Measurements from ENCODE around the gene SATB2.

SATB2 gene

DNA sequence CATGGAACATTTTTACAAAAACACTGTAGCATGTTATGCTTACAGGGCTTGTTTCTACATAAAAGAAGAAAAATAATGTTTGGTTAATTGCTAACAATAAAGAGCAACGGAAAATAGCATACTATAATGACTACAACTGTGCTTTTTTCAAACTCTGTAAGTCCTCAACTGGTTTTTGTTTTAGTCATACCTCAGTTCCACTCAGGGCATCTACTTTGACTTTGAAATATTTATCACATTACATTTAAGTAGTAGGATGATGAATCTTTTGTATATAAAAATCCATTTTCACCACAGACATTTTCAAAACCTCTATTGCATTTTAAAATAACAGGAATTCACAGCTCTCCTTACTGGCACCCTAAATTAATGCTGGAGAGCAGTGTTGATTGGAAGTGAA is 8.3 kb downstream of the SATB2 start:
- no peak for DNase-seq

GRCh38 chr2:199446996-199447576 is 10.7 kb downstream of the SATB2 start:
- no peak for DNase-seq

- no peak for DNase-seq
Measured at GRCh38 chr2:199444749-199445148, 13.0 kb downstream of the SATB2 start.

GRCh38 chr2:199443589-199444130 is 14.1 kb downstream of the SATB2 start:
- peak; percentile 69 for DNase-seq

- DNase-seq = no peak
Measured at GRCh38 chr2:199442173-199442572, 15.6 kb downstream of the SATB2 start.

GRCh38 chr2:199441759-199442158 is 16.0 kb downstream of the SATB2 start:
- DNase-seq = no peak

- no peak for DNase-seq
Measured at GRCh38 chr2:199440118-199440517, 17.6 kb downstream of the SATB2 start.

- DNase-seq = no peak
Measured at GRCh38 chr2:199439542-199439941, 18.2 kb downstream of the SATB2 start.

DNA sequence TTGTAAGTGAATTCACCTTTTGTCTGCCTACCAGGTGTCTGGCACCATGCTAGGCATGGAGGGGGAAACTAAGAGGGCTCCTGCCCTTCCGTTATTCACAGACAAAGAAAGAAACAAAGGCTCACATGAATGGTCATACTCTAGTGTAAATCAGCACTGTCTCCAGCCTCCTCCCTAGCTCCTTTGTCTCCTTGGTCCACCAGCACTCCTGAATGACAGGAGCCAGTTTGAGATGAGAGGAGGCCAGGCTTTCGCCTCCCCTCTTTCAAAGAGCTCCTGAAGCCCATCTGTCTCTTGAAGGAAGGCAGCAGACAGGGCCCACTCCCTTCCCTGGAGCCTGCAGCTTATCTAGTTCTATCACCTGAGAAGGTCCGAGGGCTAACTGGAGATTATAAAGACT is 18.7 kb downstream of the SATB2 start:
- no peak for DNase-seq

DNA sequence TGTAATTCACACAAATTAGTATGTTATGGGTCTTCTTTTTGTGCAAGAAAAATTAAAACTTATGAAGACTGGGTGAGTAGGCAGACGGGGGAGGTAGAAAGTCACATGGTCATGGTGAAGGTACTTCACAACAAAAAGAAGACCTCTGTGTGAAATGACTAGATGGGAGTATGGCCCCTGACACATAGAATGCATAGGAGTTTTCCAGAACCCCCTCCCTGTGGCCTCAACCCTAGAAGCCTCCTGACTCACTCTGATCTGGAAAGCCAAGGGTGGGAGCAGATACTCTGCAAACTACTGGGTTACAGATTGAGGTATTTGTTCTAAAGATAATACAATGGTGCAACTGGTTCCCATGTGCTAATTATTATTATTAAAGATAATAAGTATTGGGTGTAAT is 23.2 kb downstream of the SATB2 start:
- DNase-seq = no peak

DNA sequence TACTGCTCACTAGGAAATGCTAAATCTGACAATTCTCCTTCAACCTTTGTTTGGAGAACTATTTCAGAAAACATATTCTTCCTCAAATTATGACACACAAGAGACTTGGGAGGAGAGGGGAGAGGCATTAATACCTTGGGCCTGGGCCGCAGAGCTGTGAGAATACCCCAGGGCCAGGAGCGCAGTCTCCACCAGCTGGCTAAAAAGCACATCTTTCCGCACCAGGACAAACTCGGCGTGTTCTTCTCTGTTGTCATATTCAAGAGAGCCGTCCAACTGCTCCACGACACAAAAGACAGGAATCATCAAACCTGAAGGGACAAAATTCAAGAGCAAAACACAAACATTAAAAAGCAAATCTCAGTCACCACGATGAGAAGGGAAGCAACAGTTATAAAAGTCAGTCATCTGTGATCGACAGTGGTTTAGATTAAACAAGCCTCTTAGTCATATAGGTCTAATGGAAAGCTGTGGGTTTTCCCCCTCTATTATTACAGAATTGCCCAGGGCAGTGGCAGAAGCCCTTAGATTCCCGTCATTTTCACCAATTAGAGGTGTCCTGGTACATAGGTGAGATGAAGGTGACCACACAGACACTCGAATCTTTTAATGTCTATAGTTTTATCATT is 24.4 kb downstream of the SATB2 start:
- DNase-seq = no peak

GRCh38 chr2:199431746-199432213 is 26.0 kb downstream of the SATB2 start:
- DNase-seq = peak; percentile 26

DNA sequence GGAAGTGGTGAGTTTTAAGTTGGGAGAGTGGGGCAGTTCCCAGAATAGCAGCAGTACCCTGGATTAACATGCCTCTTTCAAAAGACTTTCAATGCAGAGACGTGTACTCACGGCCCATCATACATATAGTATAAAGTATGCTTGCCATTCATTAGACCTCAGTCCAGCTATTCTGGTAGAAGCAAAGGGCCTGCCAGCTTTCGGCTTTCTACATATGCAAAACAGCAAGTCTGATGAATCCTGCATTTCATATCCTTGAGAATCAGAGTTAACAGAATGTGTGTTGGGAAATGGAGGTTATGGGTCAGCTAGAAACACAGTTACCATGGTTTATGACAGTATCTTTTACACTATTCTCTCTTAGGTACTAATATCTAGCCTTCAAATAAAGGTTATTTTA is 27.5 kb downstream of the SATB2 start:
- DNase-seq = no peak

DNA sequence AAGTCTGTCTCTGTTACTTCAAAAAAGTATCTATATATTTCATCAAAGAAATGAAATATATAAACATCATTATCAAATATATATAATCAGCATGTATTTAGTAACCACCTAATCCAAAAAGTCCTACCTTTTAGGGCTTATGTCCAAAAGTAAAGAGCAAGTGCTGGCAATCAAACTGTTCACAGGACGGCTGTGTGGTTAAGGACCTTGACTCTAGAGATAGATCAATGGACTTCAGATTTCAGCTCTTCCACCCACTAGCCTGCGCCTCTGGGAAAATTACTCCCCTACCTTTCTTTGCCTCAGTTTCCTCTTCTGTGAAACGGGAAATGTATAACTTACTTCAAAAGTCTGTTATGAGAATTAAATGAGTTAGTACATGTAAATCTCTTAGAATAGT is 29.4 kb downstream of the SATB2 start:
- DNase-seq = no peak

DNA sequence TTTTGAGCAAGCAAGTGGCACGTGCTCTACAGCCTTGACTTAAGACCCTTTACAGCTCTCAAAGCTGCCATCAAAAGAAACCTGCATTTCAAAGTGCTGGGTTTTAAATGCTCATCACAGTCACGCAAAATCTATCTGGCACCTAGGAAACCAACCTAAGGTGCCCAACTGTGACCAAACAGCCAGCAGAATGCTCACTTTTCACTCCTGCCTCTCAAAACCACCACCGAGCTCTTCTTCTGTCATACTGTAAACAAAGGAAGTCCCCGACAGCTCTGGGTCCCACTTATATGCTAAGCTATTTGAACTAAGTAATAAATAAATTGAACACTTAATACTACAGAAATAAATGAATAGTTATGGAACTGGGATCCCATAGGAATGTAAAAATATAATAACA is 33.6 kb downstream of the SATB2 start:
- no peak for DNase-seq

GRCh38 chr2:199419428-199419827 is 38.3 kb downstream of the SATB2 start:
- no peak for DNase-seq

DNA sequence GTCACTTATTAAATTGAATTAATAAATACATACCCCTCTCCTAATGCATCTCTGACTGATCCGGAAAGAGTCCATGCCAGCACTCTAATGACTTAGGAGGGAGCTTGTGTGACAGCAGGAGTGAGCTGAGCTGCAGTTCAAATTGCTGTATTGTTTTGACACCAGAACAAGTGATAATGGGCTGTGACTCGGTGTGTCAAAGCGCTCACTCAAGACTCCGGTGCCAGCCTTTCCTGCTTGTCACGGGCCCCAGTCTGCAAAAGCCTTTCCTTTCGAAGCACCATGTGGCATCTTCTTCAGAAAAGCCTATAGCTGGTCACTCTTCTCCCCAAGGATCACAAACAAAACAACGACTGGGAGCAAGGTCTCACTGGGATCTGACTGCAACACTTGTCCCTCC is 43.3 kb downstream of the SATB2 start:
- no peak for DNase-seq

- DNase-seq = no peak
Measured at GRCh38 chr2:199414001-199414400, 43.7 kb downstream of the SATB2 start.

DNA sequence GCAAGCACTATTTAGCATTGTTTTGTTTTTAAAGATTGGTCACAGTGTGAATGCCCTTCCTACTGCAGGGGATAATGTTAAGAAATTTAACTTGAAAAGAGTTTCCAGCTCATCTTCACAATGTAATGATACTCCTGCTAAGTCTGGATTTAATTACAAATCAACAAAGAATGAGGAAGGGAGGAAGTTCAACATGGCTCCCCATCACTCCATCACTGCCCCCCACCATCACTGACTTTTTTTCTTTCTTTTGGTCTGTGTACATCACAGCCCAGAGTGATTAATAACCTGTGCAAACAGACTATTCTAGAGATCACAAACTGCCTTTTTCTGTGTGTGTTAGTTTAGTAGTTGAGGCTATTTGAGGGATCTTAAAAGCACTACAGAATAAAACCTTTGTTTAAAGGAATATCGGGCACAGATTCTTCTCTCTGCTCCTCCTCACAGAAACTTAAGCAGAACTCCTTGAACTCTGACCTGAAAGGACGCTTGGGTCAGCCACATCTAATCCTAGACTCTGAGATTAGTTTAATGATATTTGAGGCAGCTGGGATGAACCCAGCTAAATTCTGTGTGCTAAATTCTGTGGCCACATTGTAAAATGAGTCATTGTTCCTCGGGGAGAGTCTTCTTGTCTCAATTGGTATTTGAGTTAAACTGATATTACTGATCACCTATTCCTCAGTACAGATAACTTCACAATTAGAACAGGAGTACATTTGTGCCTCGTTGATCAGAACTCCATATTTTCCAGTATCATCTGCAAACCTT is 47.8 kb downstream of the SATB2 start:
- peak; percentile 55 for DNase-seq

GRCh38 chr2:199407421-199407820 is 50.3 kb downstream of the SATB2 start:
- DNase-seq = no peak

- no peak for DNase-seq
Measured at GRCh38 chr2:199405241-199405640, 52.5 kb downstream of the SATB2 start.

DNA sequence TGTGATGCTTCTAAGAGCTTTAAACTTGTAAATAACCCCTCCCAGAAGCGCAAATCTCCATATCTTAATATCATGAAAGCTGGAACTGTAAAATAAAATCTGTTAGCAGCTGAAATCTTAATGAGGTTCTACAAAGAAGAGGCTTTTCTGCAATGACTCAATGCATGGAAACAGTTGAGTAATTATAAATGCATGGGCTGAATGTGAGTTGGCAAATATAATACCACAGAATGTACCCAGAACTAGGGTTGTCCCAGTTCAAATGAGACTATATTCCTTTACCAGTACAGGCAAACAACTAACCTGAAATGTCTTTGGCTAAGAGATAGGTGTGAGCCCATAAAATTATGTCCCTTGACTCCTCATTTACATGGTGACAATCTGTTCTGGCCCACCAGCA is 52.9 kb downstream of the SATB2 start:
- DNase-seq = peak; percentile 60

- no peak for DNase-seq
Measured at GRCh38 chr2:199395311-199395710, 62.4 kb downstream of the SATB2 start.

- no peak for DNase-seq
Measured at GRCh38 chr2:199392363-199392762, 65.4 kb downstream of the SATB2 start.
